ENCODE results near the gene TUBA1B. TPM values are rescaled to one million over a fixed set of nuclear protein-coding genes. Genes with fewer than 3 reads are reported as not detected.

TUBA1B gene
- total RNA-seq, 1 experiment from 2014 or later = 2,063 TPM

GRCh38 chr12:49170924-49171323 is 39.7 kb upstream of the TUBA1B start:
- Histone ChIP-seq H4K20me1 (ENCODE audit: control insufficient read depth, insufficient read depth, insufficient read length) (no peaks in the 10 kb centered on the region), H4K5ac (ENCODE audit: insufficient read length, low read depth, low read length) (no peak overlapping the region), H3K79me2 (ENCODE audit: insufficient read depth, low read length) (no peaks in the 10 kb centered on the region), H2BK20ac (ENCODE audit: low read depth, low read length, poor library complexity, severe bottlenecking) (no peak overlapping the region), H4K8ac (replicated peaks; ENCODE audit: insufficient read length, low read depth, low read length) (no peak overlapping the region), H2BK120ac (ENCODE audit: low read depth, low read length, poor library complexity, severe bottlenecking) (no peak overlapping the region), H3K9ac (ENCODE audit: extremely low read depth, insufficient read length, low read length) (no peak overlapping the region), H2BK5ac (ENCODE audit: insufficient read length, low read length) (no peak overlapping the region), H3K79me1 (ENCODE audit: insufficient read depth, low read depth, low read length, poor library complexity, severe bottlenecking) (no peaks in the 10 kb centered on the region), H3K23me2 (ENCODE audit: insufficient read length, low read depth, low read length, poor library complexity, severe bottlenecking) (no peaks in the 10 kb centered on the region), H3K14ac (ENCODE audit: insufficient read depth, low read length) (no peak overlapping the region), H3K18ac (ENCODE audit: insufficient read length, low read depth, low read length) (no peak overlapping the region), H2AK5ac (ENCODE audit: insufficient read length, low read length) (no peak overlapping the region), H3K27ac (ENCODE audit: insufficient read length, low read depth, low read length) (no peak overlapping the region), H3K56ac (ENCODE audit: insufficient read length, low read depth, low read length) (no peak overlapping the region), H3T11ph (ENCODE audit: low read length) (no peak overlapping the region), H2BK15ac (ENCODE audit: low read depth, low read length) (no peak overlapping the region), H3K9me3 (ENCODE audit: control insufficient read depth, low read depth, low read length) (no peaks in the 10 kb centered on the region), H2AFZ (ENCODE audit: low read length) (no peak overlapping the region), H3K4me2 (ENCODE audit: insufficient read depth, insufficient read length, low read length) (no peak overlapping the region), H3K4ac (ENCODE audit: low read depth, low read length) (no peak overlapping the region), H3K27me3 (ENCODE audit: insufficient read depth, low read length) (no peaks in the 10 kb centered on the region), H3K23ac (ENCODE audit: insufficient read length, low read depth, low read length) (no peak overlapping the region), H3K4me1 (ENCODE audit: insufficient read depth, low read length) (no peaks in the 10 kb centered on the region), H2BK12ac (ENCODE audit: insufficient read length, low read depth, low read length) (no peak overlapping the region), H4K91ac (ENCODE audit: insufficient read length, low read depth, low read length) (no peak overlapping the region)
- H3K27ac Mint-ChIP-seq = no peak overlapping the region
- TF ChIP-seq CTCF (conservative IDR thresholded peaks at IDR 0.05) = no peak
- no peaks in the 10 kb centered on the region for H3K4me1 Mint-ChIP-seq
- H3K9me3 Mint-ChIP-seq = no peaks in the 10 kb centered on the region
- peaks cover 4% of the 10 kb centered on the region for H3K27me3 Mint-ChIP-seq (ENCODE audit: low read depth)
- H3K4me3 Mint-ChIP-seq = no peak overlapping the region
- DNase-seq = no peak
- H3K36me3 Mint-ChIP-seq (ENCODE audit: insufficient read depth in 1 of 3, low read depth in 3 of 3) = no peaks in the 10 kb centered on the region
